ENCODE data around the gene KRT71. TPM values are rescaled to one million over a fixed set of nuclear protein-coding genes. Genes with fewer than 3 reads are reported as not detected.
"Not testable (repeated sequence)": the region's sequence is repeated elsewhere in the genome, so short reads cannot be mapped to it uniquely, and the experiment has no call there.

The KRT71 gene
- total RNA-seq, 1 donor from 2014 or later = not detected

DNA sequence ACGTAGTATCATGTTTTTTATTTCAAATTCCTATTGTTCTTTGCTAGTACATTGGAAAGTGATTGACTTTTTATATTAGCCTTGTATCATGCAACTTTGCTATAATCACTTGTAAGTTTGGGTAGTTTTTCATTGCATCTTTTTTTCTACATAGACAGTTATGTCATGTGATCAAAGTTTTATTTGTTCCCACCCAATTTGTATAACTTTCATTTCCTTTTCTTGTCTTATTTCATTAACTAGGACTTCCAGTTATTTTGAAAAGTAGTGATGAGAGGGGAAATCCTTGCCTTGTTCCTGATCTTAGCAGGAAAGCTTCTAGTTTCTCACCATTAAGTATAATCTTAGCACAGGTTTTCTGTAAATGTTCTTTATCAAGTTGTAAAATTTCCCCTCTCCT is 50.1 kb downstream of the KRT71 start:
- intact Hi-C loops (cut with micrococcal nuclease) = loop anchor here (10.0 kb wide), 1 partner anchor 128 kb away; no protein-coding TSS in a partner anchor
- TF ChIP-seq, protein P1, sequence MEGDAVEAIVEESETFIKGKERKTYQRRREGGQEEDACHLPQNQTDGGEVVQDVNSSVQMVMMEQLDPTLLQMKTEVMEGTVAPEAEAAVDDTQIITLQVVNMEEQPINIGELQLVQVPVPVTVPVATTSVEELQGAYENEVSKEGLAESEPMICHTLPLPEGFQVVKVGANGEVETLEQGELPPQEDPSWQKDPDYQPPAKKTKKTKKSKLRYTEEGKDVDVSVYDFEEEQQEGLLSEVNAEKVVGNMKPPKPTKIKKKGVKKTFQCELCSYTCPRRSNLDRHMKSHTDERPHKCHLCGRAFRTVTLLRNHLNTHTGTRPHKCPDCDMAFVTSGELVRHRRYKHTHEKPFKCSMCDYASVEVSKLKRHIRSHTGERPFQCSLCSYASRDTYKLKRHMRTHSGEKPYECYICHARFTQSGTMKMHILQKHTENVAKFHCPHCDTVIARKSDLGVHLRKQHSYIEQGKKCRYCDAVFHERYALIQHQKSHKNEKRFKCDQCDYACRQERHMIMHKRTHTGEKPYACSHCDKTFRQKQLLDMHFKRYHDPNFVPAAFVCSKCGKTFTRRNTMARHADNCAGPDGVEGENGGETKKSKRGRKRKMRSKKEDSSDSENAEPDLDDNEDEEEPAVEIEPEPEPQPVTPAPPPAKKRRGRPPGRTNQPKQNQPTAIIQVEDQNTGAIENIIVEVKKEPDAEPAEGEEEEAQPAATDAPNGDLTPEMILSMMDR (IDR thresholded peaks at IDR 0.05; ENCODE audit: borderline replicate concordance) = no peak
- Histone ChIP-seq H3K4me1 (no peaks in the 10 kb centered on the region), H3K27ac (replicated peaks) (no peak overlapping the region), H3K27me3 (ENCODE audit: low read depth) (peaks cover 42% of the 10 kb centered on the region), H3K4me3 (no peak overlapping the region), H3K9me3 (replicated peaks) (no peaks in the 10 kb centered on the region), H3K36me3 (no peaks in the 10 kb centered on the region)
- no peak for DNase-seq

DNA sequence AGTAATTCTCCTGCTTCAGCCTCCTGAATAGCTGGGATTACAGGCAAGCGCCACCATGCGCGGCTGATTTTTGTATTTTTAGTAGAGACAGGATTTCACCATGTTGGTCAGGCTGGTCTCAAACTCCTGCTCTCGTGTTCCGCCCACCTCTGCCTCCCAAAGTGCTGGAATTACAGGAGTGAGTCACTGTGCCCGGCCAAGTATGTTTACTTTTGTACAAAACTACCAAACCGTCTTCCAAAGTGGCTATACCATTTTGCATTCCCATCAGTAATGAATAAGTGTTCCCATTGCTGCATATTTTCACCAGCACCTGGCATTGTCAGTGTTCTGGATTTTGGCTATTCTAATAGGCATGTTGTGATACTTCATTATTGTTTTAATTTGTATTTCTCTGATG is 51.5 kb downstream of the KRT71 start:
- H3K4me1 ChIP-seq = peaks cover 8% of the 10 kb centered on the region

GRCh38 chr12:52500574-52500973 is 52.4 kb downstream of the KRT71 start:
- intact Hi-C loops (cut with micrococcal nuclease) = loop anchor here (10.0 kb wide), 1 partner anchor 126 kb away; no protein-coding TSS in a partner anchor
- H3K27ac ChIP-seq (replicated peaks); H3K4me3 ChIP-seq: not testable (repeated sequence)

More for the DNA sequence above, 51.5 kb downstream of the KRT71 start:
- TF ChIP-seq, protein P1 (IDR thresholded peaks at IDR 0.05; ENCODE audit: borderline replicate concordance) = no peak
- peaks cover 30% of the 10 kb centered on the region for H3K27me3 ChIP-seq (ENCODE audit: low read depth)
- no peak for DNase-seq
- no peaks in the 10 kb centered on the region for H3K9me3 ChIP-seq (replicated peaks)
- no peak overlapping the region for H3K27ac ChIP-seq (replicated peaks)
- intact Hi-C loops (cut with micrococcal nuclease) = loop anchor here (10.0 kb wide), 1 partner anchor 127 kb away; no protein-coding TSS in a partner anchor
- no peaks in the 10 kb centered on the region for H3K36me3 ChIP-seq
- no peak overlapping the region for H3K4me3 ChIP-seq

GRCh38 chr12:52499806-52500560 is 53.0 kb downstream of the KRT71 start:
- intact Hi-C loops (cut with micrococcal nuclease) = loop anchor here (10.0 kb wide), 1 partner anchor 125 kb away; no protein-coding TSS in a partner anchor
- no peak overlapping the region for H3K27ac ChIP-seq (replicated peaks)

More at GRCh38 chr12:52500574-52500973, 52.4 kb downstream of the KRT71 start:
- H3K9me3 ChIP-seq (replicated peaks); H3K36me3 ChIP-seq; DNase-seq: not testable (repeated sequence)
- Histone ChIP-seq H3K27me3 (ENCODE audit: low read depth) (peaks cover 21% of the 10 kb centered on the region), H3K4me1 (peaks cover 17% of the 10 kb centered on the region)

GRCh38 chr12:52498946-52499345 is 54.0 kb downstream of the KRT71 start:
- peaks cover 19% of the 10 kb centered on the region for H3K27me3 ChIP-seq (ENCODE audit: low read depth)
- no peak overlapping the region for H3K4me3 ChIP-seq
- no peak overlapping the region for H3K27ac ChIP-seq (replicated peaks)
- TF ChIP-seq, protein P1 (IDR thresholded peaks at IDR 0.05; ENCODE audit: borderline replicate concordance) = no peak
- no peak for DNase-seq
- H3K4me1 ChIP-seq = peaks cover 31% of the 10 kb centered on the region
- intact Hi-C loops (cut with micrococcal nuclease) = no loop called here
- no peaks in the 10 kb centered on the region for H3K9me3 ChIP-seq (replicated peaks)
- H3K36me3 ChIP-seq = no peaks in the 10 kb centered on the region

More at GRCh38 chr12:52499806-52500560, 53.0 kb downstream of the KRT71 start:
- no peaks in the 10 kb centered on the region for H3K36me3 ChIP-seq
- DNase-seq = no peak
- H3K9me3 ChIP-seq (replicated peaks) = no peaks in the 10 kb centered on the region
- TF ChIP-seq, protein P1 (IDR thresholded peaks at IDR 0.05; ENCODE audit: borderline replicate concordance) = no peak
- no peak overlapping the region for H3K4me3 ChIP-seq
- peaks cover 23% of the 10 kb centered on the region for H3K4me1 ChIP-seq
- peaks cover 18% of the 10 kb centered on the region for H3K27me3 ChIP-seq (ENCODE audit: low read depth)

DNA sequence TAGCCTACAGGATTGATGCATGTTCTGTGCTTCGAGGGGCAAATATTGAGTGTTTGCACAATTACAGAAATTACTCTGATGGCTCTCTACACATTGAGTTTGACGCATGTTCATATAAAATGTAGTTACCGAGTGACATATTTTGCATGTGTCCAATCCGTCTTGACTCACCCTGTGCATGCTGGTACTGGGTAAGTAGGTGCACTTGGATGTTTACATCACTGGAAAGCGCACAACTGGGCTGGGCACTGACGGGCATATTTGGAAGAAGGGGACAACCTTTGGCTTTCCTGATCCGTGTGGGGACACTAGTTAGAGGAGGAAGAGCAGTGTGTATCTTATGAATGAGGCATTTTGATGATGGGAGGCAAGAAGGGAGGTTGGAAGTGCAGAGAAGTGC is 55.0 kb downstream of the KRT71 start:
- TF ChIP-seq, protein P1 (IDR thresholded peaks at IDR 0.05; ENCODE audit: borderline replicate concordance) = no peak
- Histone ChIP-seq H3K36me3 (no peaks in the 10 kb centered on the region), H3K4me3 (no peak overlapping the region), H3K27me3 (ENCODE audit: low read depth) (peaks cover 29% of the 10 kb centered on the region), H3K4me1 (peaks cover 34% of the 10 kb centered on the region), H3K9me3 (replicated peaks) (no peaks in the 10 kb centered on the region), H3K27ac (replicated peaks) (no peak overlapping the region)
- DNase-seq = no peak
- intact Hi-C loops (cut with micrococcal nuclease) = no loop called here

All from left ventricle myocardium inferior (tissue), 1 donor.